DOHH2 (cell line): ENCODE measurements around the gene KIF1B.

ENCODE experiments used
- H3F3A ChIP-seq: fragments of 200-600 bp; sonication (generic), shearing (Covaris generic); 2 replicates; pipeline ENCODE4 v1.6.0; 2016; ENCODE audit warnings: antibody characterized with exemption, mild to moderate bottlenecking; ENCODE audit not compliant: control insufficient read depth, insufficient read depth
- H3K27ac ChIP-seq: fragments of 200-600 bp; sonication (generic); 2 replicates; pipeline ENCODE4 v1.5.1; 2014; ENCODE audit warnings: low read depth, mild to moderate bottlenecking, low read length, moderate library complexity
- H3K27me3 ChIP-seq: fragments of 200-600 bp; sonication (generic); 2 replicates; pipeline ENCODE4 v1.6.1; 2014; ENCODE audit warnings: mild to moderate bottlenecking, low read length, mixed read lengths; ENCODE audit not compliant: control insufficient read depth
- H3K36me3 ChIP-seq: fragments of 200-600 bp; sonication (generic); 2 replicates; pipeline ENCODE4 v1.6.1; 2014; ENCODE audit warnings: mild to moderate bottlenecking, low read length, moderate library complexity, mixed read lengths; ENCODE audit not compliant: control insufficient read depth
- H3K4me1 ChIP-seq: fragments of 200-600 bp; sonication (generic); 2 replicates; pipeline ENCODE4 v1.6.1; 2014; ENCODE audit warnings: mild to moderate bottlenecking, low read length, mixed read lengths; ENCODE audit not compliant: control insufficient read depth
- H3K4me2 ChIP-seq: fragments of 200-600 bp; sonication (generic); 2 replicates; pipeline ENCODE4 v1.6.0; 2014; ENCODE audit warnings: mild to moderate bottlenecking, low read length, moderate library complexity
- H3K4me3 ChIP-seq: fragments of 200-600 bp; sonication (generic); 2 replicates; pipeline ENCODE4 v1.5.1; 2014; ENCODE audit warnings: mild to moderate bottlenecking, low read length, mixed read lengths
- H3K79me2 ChIP-seq: fragments of 200-600 bp; sonication (generic); 2 replicates; pipeline ENCODE4 v1.6.1; 2014; ENCODE audit warnings: mild to moderate bottlenecking, low read length, mixed read lengths; ENCODE audit not compliant: control insufficient read depth
- H3K9me2 ChIP-seq: fragments of 200-600 bp; sonication (generic); replicated peaks from 2 replicates; pipeline ENCODE4 v1.6.1; 2014; ENCODE audit warnings: mild to moderate bottlenecking, low read length, mixed read lengths; ENCODE audit not compliant: control insufficient read depth
- H3K9me3 ChIP-seq: fragments of 200-600 bp; sonication (generic); 2 replicates; pipeline ENCODE4 v1.6.1; 2014; ENCODE audit warnings: antibody characterized with exemption, low read length, mixed read lengths; ENCODE audit not compliant: control insufficient read depth, insufficient read depth
- H4K20me1 ChIP-seq: fragments of 200-600 bp; sonication (generic); 2 replicates; pipeline ENCODE4 v1.6.0; 2014; ENCODE audit warnings: low read depth, mild to moderate bottlenecking, antibody characterized with exemption, low read length, moderate library complexity; ENCODE audit not compliant: control insufficient read depth, insufficient read depth
- CTCF ChIP-seq: fragments of 200-600 bp; sonication (generic); IDR thresholded peaks from one replicate; pipeline ENCODE4 v1.5.1; 2014; ENCODE audit warnings: antibody characterized with exemption, mild to moderate bottlenecking, low read depth, low read length; ENCODE audit not compliant: poor library complexity, severe bottlenecking
- EZH2phosphoT487 ChIP-seq: fragments of 200-600 bp; sonication (generic); IDR thresholded peaks from 2 replicates; pipeline ENCODE4 v1.6.1; 2017; ENCODE audit warnings: borderline replicate concordance, mild to moderate bottlenecking, antibody characterized with exemption, low read length, moderate library complexity, mixed read lengths

KIF1B gene

GRCh38 chr1:10207810-10208209 lies 2.6 kb upstream of the KIF1B start:
- H3K4me2 ChIP-seq: no peak overlapping the region
- no peak overlapping the region for H3K27ac ChIP-seq
- H3K4me3 ChIP-seq: no peak overlapping the region
- no peaks in the 10 kb centered on the region for H3K36me3 ChIP-seq
- H4K20me1 ChIP-seq: no peaks in the 10 kb centered on the region
- peaks cover 33% of the 10 kb centered on the region for H3K27me3 ChIP-seq
- H3K4me1 ChIP-seq: peaks cover 20% of the 10 kb centered on the region
- H3F3A ChIP-seq: peaks cover 5% of the 10 kb centered on the region; the same call in 1 of the 2 replicates
- TF ChIP-seq EZH2phosphoT487: no peak
- TF ChIP-seq CTCF: no peak
- H3K9me3 ChIP-seq: no peaks in the 10 kb centered on the region
- H3K9me2 ChIP-seq: no peaks in the 10 kb centered on the region
- no peaks in the 10 kb centered on the region for H3K79me2 ChIP-seq

- H3K27ac ChIP-seq: no peak overlapping the region
- no peak overlapping the region for H3K4me3 ChIP-seq
- H4K20me1 ChIP-seq: no peaks in the 10 kb centered on the region
- peaks cover 8% of the 10 kb centered on the region for H3F3A ChIP-seq
- H3K4me1 ChIP-seq: peaks cover 20% of the 10 kb centered on the region
- TF ChIP-seq CTCF: no peak
- TF ChIP-seq EZH2phosphoT487: no peak
- peaks cover 34% of the 10 kb centered on the region for H3K27me3 ChIP-seq
- H3K36me3 ChIP-seq: no peaks in the 10 kb centered on the region
- H3K79me2 ChIP-seq: no peaks in the 10 kb centered on the region
- no peaks in the 10 kb centered on the region for H3K9me2 ChIP-seq
- H3K4me2 ChIP-seq: no peak overlapping the region; the same call in 1 of the 2 replicates
- no peaks in the 10 kb centered on the region for H3K9me3 ChIP-seq
Measured at GRCh38 chr1:10208537-10208936, 1.8 kb upstream of the KIF1B start.

- H3K9me3 ChIP-seq: no peaks in the 10 kb centered on the region
- no peak overlapping the region for H3K27ac ChIP-seq
- peaks cover 8% of the 10 kb centered on the region for H3F3A ChIP-seq
- no peak for TF ChIP-seq CTCF
- no peak for TF ChIP-seq EZH2phosphoT487
- H4K20me1 ChIP-seq: no peaks in the 10 kb centered on the region
- no peaks in the 10 kb centered on the region for H3K36me3 ChIP-seq
- H3K79me2 ChIP-seq: no peaks in the 10 kb centered on the region
- peaks cover 36% of the 10 kb centered on the region for H3K27me3 ChIP-seq
- no peaks in the 10 kb centered on the region for H3K9me2 ChIP-seq
- H3K4me1 ChIP-seq: peaks cover 20% of the 10 kb centered on the region
- H3K4me2 ChIP-seq: peak overlapping the region; percentile 73
- peak overlapping the region; percentile 83 for H3K4me3 ChIP-seq
Measured at GRCh38 chr1:10209590-10209904, 823 bp upstream of the KIF1B start.
